IMR-90 (cell line): ENCODE measurements around the gene ZBTB1. TPM values are rescaled to one million over a fixed set of nuclear protein-coding genes. Genes with fewer than 3 reads are reported as not detected.

Source experiments
- ATAC-seq: fragments of 200-7000 bp; cut with Tn5 transposase; 2 replicates; pipeline ENCODE4 v1.9.1; 2020; ENCODE audit warnings: low read depth, mild to moderate bottlenecking, moderate library complexity
- BruUV-seq: library from RNA; stranded (reverse); fragments of 400-500 nt; replicated peaks from 2 replicates; lab custom pipeline; 2021; lab: Mats Ljungman, UMichigan
- CTCF ChIA-PET: fragments of 300-600 bp; formaldehyde crosslinking; extraction: SDS; loops from one replicate; lab custom pipeline; 2021; ENCODE audit warnings: antibody characterized with exemption; lab: Yijun Ruan, JAX
- POLR2A ChIA-PET: fragments of 300-600 bp; sonication (Branson Sonifier 250); formaldehyde crosslinking; loops from one replicate; lab custom pipeline; 2022; ENCODE audit warnings: antibody characterized with exemption; ENCODE audit not compliant: unreplicated experiment; lab: Charles Lee
- DNase-seq: peaks from one replicate; pipeline ENCODE4 v3.0.0; 2013
- H2AFZ ChIP-seq: replicated peaks from 2 replicates; pipeline ENCODE3; 2013; ENCODE audit warnings: low read length, mild to moderate bottlenecking; ENCODE audit not compliant: poor library complexity
- H2AK5ac ChIP-seq: 2 replicates; pipeline ENCODE4 v1.6.1; 2013; ENCODE audit warnings: low read depth, low read length, inconsistent platforms
- H2AK9ac ChIP-seq: replicated peaks from 2 replicates; pipeline ENCODE3; 2013; ENCODE audit warnings: mild to moderate bottlenecking, low read depth, low read length, moderate library complexity; ENCODE audit not compliant: poor library complexity
- H2BK120ac ChIP-seq: 2 replicates; pipeline ENCODE4 v1.6.1; 2013; ENCODE audit warnings: low read depth, low read length, inconsistent platforms
- H2BK15ac ChIP-seq: 3 replicates; pipeline ENCODE4 v1.6.1; 2013; ENCODE audit warnings: low read depth, low read length, inconsistent platforms
- H2BK20ac ChIP-seq: 2 replicates; pipeline ENCODE4 v1.6.1; 2013; ENCODE audit warnings: low read depth, mild to moderate bottlenecking, inconsistent platforms, low read length, moderate library complexity
- H2BK5ac ChIP-seq: 2 replicates; pipeline ENCODE4 v1.6.1; 2013; ENCODE audit warnings: mild to moderate bottlenecking, low read depth, low read length, inconsistent platforms; ENCODE audit not compliant: poor library complexity, severe bottlenecking
- H3K14ac ChIP-seq: replicated peaks from 2 replicates; pipeline ENCODE4 v1.6.1; 2013; ENCODE audit warnings: low read depth, low read length, inconsistent platforms
- H3K18ac ChIP-seq: 2 replicates; pipeline ENCODE4 v1.6.1; 2013; ENCODE audit warnings: low read depth, low read length, control low read depth
- H3K23ac ChIP-seq: 2 replicates; pipeline ENCODE4 v1.6.1; 2013; ENCODE audit warnings: low read depth, low read length, inconsistent platforms
- H3K27ac ChIP-seq: 2 replicates; pipeline ENCODE4 v1.5.1; 2013; ENCODE audit warnings: mild to moderate bottlenecking, control low read depth, low read length; ENCODE audit not compliant: insufficient read depth
- H3K27me3 ChIP-seq: 2 replicates; pipeline ENCODE4 v1.6.1; 2013; ENCODE audit warnings: low read length; ENCODE audit not compliant: control insufficient read depth, insufficient read depth
- H3K36me3 ChIP-seq: 2 replicates; pipeline ENCODE4 v1.6.1; 2013; ENCODE audit warnings: low read length, mixed read lengths; ENCODE audit not compliant: control insufficient read depth, insufficient read depth
- H3K4ac ChIP-seq: 2 replicates; pipeline ENCODE4 v1.6.1; 2013; ENCODE audit warnings: low read depth, low read length, inconsistent platforms
- H3K4me1 ChIP-seq: 2 replicates; pipeline ENCODE4 v1.6.1; 2013; ENCODE audit warnings: low read length, mixed read lengths; ENCODE audit not compliant: control insufficient read depth, insufficient read depth
- H3K4me2 ChIP-seq: 2 replicates; pipeline ENCODE4 v1.6.1; 2013; ENCODE audit warnings: low read depth, mild to moderate bottlenecking, control low read depth, low read length, moderate library complexity
- H3K4me3 ChIP-seq: 2 replicates; pipeline ENCODE4 v1.5.1; 2013; ENCODE audit warnings: low read depth, mild to moderate bottlenecking, control low read depth, low read length, moderate library complexity; ENCODE audit not compliant: insufficient read depth
- H3K56ac ChIP-seq: 2 replicates; pipeline ENCODE4 v1.6.1; 2013; ENCODE audit warnings: low read length, inconsistent platforms; ENCODE audit not compliant: insufficient read depth; ENCODE audit errors: extremely low read depth
- H3K79me1 ChIP-seq, 2 experiments: 2 replicates each; pipeline ENCODE4 v1.6.1; 2013; ENCODE audit warnings: low read length in 2 of 2, inconsistent platforms in 1 of 2, low read depth in 1 of 2
- H3K9ac ChIP-seq: 2 replicates; pipeline ENCODE4 v1.6.1; 2013; ENCODE audit warnings: low read depth, low read length, control low read depth
- H3K9me1 ChIP-seq: 2 replicates; pipeline ENCODE4 v1.6.1; 2013; ENCODE audit warnings: low read length, inconsistent platforms; ENCODE audit not compliant: insufficient read depth
- H3K9me3 ChIP-seq: 2 replicates; pipeline ENCODE4 v1.6.1; 2013; ENCODE audit warnings: low read length; ENCODE audit not compliant: control insufficient read depth, insufficient read depth
- H4K20me1 ChIP-seq: 2 replicates; pipeline ENCODE4 v1.6.1; 2013; ENCODE audit warnings: low read length, inconsistent platforms; ENCODE audit not compliant: insufficient read depth
- H4K5ac ChIP-seq: 2 replicates; pipeline ENCODE4 v1.6.1; 2013; ENCODE audit warnings: mild to moderate bottlenecking, low read depth, low read length, control low read depth
- H4K8ac ChIP-seq, 2 experiments: 2 replicates each; pipeline ENCODE4 v1.6.1; 2013; ENCODE audit warnings: low read depth in 2 of 2, low read length in 2 of 2, control low read depth in 1 of 2, inconsistent platforms in 1 of 2
- H4K91ac ChIP-seq: 2 replicates; pipeline ENCODE4 v1.6.1; 2013; ENCODE audit warnings: low read depth, low read length, inconsistent platforms; ENCODE audit not compliant: insufficient read depth
- BHLHE40 ChIP-seq: fragments of 150-350 bp; IDR thresholded peaks from 2 replicates; pipeline ENCODE4 v1.6.1; 2016; ENCODE audit warnings: mild to moderate bottlenecking, low read depth, low read length
- CEBPB ChIP-seq: IDR thresholded peaks from 2 replicates; pipeline ENCODE4 v1.6.1; 2012; ENCODE audit warnings: low read depth, low read length, improper control_type of control experiment
- CHD1 ChIP-seq: IDR thresholded peaks from 2 replicates; pipeline ENCODE4 v1.6.1; 2012; ENCODE audit warnings: low read depth, low read length, improper control_type of control experiment
- MAFK ChIP-seq: IDR thresholded peaks from 2 replicates; pipeline ENCODE4 v1.6.1; 2012; ENCODE audit warnings: low read depth, low read length, improper control_type of control experiment
- MXI1 ChIP-seq: IDR thresholded peaks from 2 replicates; pipeline ENCODE4 v1.6.1; 2012; ENCODE audit warnings: low read depth, mild to moderate bottlenecking, low read length, moderate library complexity, borderline replicate concordance
- POLR2A ChIP-seq: IDR thresholded peaks from 2 replicates; pipeline ENCODE4 v1.6.1; 2012; ENCODE audit warnings: mild to moderate bottlenecking, low read depth, low read length
- RCOR1 ChIP-seq: IDR thresholded peaks from 2 replicates; pipeline ENCODE4 v1.6.1; 2012; ENCODE audit warnings: mild to moderate bottlenecking, low read length, improper control_type of control experiment; ENCODE audit not compliant: insufficient replicate concordance
- RFX5 ChIP-seq: IDR thresholded peaks from 2 replicates; pipeline ENCODE4 v1.8.0; 2012; ENCODE audit warnings: low read depth, mild to moderate bottlenecking, low read length, moderate library complexity
- USF2 ChIP-seq: fragments of 150-350 bp; IDR thresholded peaks from 2 replicates; pipeline ENCODE4 v1.6.1; 2017; ENCODE audit warnings: mild to moderate bottlenecking, antibody characterized with exemption, low read length, low read depth
- WGBS, 2 experiments: methylation state at CpG; one replicate each; pipeline versions ENCODE4 v1.1.5 to v1.1.7; 2013; ENCODE audit warnings: missing lambda C conversion rate in 2 of 2; ENCODE audit not compliant: insufficient read length in 1 of 2; ENCODE audit errors: extremely low coverage in 2 of 2; 5-methylcytosine and 5-hydroxymethylcytosine counted together
- dilution Hi-C: fragments of 300-500 bp; cut with HindIII; formaldehyde crosslinking; loops from one replicate; pipeline ENCODE4 v1.14.3; 2018; ENCODE audit warnings: low sequenced_read_pairs; ENCODE audit not compliant: unreplicated experiment
- in situ Hi-C: fragments of 300-500 bp; cut with MboI; formaldehyde crosslinking; loops from 3 replicates; pipeline ENCODE4 v1.14.3; 2019; ENCODE audit warnings: low sequenced_read_pairs, inconsistent platforms, mixed read lengths
- intact Hi-C: fragments of 100-400 bp; cut with micrococcal nuclease; formaldehyde crosslinking; loops from 2 replicates; pipeline ENCODE4 v1.10.0; 2022
- polyA plus RNA-seq, 3 experiments: library from polyadenylated mRNA; depleted of rRNA; stranded (reverse); fragments of >200 nt; gene quantifications; 2 replicates each; pipeline ENCODE4 v1.2.3, GENCODE V29; 2012; ENCODE audit warnings: low replicate concordance in 1 of 3
- total RNA-seq: library from RNA; depleted of rRNA; stranded (reverse); fragments of >200 nt; gene quantifications from 2 replicates; pipeline ENCODE4 v1.2.3, GENCODE V29; 2012
- TF ChIP-seq, protein P1 (sequence below): fragments of 150-350 bp; IDR thresholded peaks from 2 replicates; pipeline ENCODE4 v1.6.1; 2016; ENCODE audit warnings: low read depth, mild to moderate bottlenecking, low read length, moderate library complexity, borderline replicate concordance

ZBTB1 gene
- total and polyA plus RNA-seq, 2 of the 4 experiments (the other 2 are of a cell fraction), result 19.0 to 37.3 TPM

DNA sequence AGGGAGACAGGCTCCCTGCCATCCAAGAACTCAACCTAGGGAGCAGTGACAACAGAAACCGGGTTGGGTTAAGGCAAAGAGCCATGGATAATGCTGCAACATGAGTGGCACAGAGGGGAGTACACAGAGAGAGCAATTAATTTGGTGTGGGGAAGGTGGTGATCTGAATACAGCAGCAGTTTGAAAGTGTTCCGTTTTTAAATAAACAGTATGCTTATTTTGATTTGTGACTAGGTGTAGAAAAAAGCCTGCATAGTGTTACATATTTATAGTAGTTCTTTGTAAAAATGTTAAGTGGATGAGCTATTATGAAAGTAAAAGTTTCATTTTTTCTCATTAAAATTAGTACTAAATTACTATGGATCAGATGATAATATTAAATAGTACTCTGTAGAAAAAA, 30.5 kb upstream of the ZBTB1 start:
- Histone ChIP-seq H2AK9ac (no peak overlapping the region), H2BK5ac (no peak overlapping the region), H3K27ac (no peak overlapping the region), H2BK120ac (no peak overlapping the region), H3K27me3 (no peaks in the 10 kb centered on the region), H3K23ac (no peak overlapping the region), H4K91ac (no peak overlapping the region), H4K8ac (no peak overlapping the region), H3K9me3 (no peaks in the 10 kb centered on the region), H3K18ac (no peak overlapping the region), H3K4me2 (no peak overlapping the region), H2AK5ac (no peak overlapping the region), H4K20me1 (no peaks in the 10 kb centered on the region), H3K4ac (no peak overlapping the region), H4K5ac (no peak overlapping the region), H3K36me3 (0 out of 2 replicates have a peak, but pooled peaks cover 1% of the 10 kb centered on the region), H3K4me1 (no peaks in the 10 kb centered on the region), H3K56ac (no peak overlapping the region), H2BK20ac (no peak overlapping the region), H3K14ac (no peak overlapping the region), H2AFZ (no peak overlapping the region), H3K9me1 (no peaks in the 10 kb centered on the region), H3K9ac (no peak overlapping the region), H3K4me3 (no peak overlapping the region), H3K79me1 (0 out of 4 replicates have a peak, but pooled peaks cover 0 to 2% of the 10 kb centered on the region in 2 experiments), H2BK15ac (no peak overlapping the region)
- DNase-seq (no peak), ATAC-seq (no peak)
- 80% methylated on average over 1 of the region's 2 CpGs; no CpG with 5 or more reads in 1 of the 2 experiments for WGBS, 2 experiments
- in situ Hi-C loops (no loop called here), dilution Hi-C loops (no loop called here), intact Hi-C loops (no loop called here)
- POLR2A ChIA-PET, result interaction anchor here (0.6 kb wide), 1 partner anchor 285 kb away, joined by 3 read pairs; no protein-coding TSS in a partner anchor
- TF ChIP-seq BHLHE40 (no peak), CHD1 (no peak), USF2 (no peak), CEBPB (no peak), MXI1 (no peak), MAFK (no peak), RFX5 (no peak), RCOR1 (no peak), POLR2A (no peak)
- TF ChIP-seq, protein P1, sequence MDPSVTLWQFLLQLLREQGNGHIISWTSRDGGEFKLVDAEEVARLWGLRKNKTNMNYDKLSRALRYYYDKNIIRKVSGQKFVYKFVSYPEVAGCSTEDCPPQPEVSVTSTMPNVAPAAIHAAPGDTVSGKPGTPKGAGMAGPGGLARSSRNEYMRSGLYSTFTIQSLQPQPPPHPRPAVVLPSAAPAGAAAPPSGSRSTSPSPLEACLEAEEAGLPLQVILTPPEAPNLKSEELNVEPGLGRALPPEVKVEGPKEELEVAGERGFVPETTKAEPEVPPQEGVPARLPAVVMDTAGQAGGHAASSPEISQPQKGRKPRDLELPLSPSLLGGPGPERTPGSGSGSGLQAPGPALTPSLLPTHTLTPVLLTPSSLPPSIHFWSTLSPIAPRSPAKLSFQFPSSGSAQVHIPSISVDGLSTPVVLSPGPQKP, result no peak
- no TSS peak for BruUV-seq
- CTCF ChIA-PET, result no interaction called here
